ENCODE results near the gene DIPK1B.
"Not testable (repeated sequence)": the region's sequence is repeated elsewhere in the genome, so short reads cannot be mapped to it uniquely, and the experiment has no call there.

The DIPK1B gene

GRCh38 chr9:136755302-136756133 lies 43.1 kb downstream of the DIPK1B start:
- not testable (repeated sequence) for DNase-seq

DNA sequence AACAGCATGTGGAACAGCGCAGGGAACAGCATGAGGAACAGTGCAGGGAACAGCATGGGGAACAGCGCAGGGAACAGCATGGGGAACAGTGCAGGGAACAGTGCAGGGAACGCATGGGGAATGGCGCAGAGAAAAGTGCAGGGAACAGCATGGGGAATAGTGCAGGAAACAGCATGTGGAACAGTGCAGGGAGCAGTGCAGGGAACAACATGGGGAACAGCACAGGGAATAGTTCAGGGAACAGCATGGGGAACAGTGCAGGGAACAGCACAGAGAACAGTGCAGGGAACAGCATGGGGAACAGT lies 43.7 kb downstream of the DIPK1B start:
- no peak for DNase-seq

DNA sequence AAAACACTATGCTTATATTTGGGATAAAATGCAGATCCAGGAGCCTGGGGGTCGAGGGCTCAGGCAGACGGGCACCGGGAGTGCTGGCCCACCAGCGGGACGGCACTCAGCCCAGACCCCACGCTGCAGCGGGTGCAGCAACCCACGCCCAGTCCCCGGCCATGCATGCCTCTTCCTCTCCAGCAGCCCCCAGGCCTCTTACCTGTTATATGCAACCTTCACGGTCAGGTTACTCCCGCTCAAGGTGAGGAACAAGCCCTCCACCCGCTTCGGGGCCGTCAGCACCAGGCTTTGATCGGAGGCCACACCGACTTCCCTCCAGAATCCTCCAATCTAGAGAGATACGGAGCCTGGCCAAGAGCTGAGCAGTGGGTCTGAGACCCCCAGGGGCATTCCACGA lies 44.5 kb downstream of the DIPK1B start:
- DNase-seq = no peak

DNA sequence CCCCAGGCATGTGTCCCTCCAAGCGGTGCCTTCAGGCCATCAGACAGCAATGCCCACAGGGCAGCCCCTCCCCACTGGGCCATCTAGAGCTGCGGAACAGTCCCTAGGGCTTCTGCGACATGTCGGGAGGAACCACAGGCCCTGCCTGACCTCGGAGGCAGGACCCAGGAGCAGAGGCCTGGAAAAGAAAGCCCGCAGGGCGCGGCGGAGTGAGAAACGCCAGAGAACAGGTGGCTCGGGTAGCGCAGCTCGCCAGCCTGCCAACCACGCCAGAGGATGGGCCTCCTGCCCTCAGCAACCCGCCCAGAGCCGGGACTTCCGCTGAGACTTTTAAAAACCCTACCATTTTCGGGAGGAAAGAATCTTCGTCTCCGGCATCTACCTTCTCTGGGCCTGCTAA lies 45.0 kb downstream of the DIPK1B start:
- no peak for DNase-seq

DNA sequence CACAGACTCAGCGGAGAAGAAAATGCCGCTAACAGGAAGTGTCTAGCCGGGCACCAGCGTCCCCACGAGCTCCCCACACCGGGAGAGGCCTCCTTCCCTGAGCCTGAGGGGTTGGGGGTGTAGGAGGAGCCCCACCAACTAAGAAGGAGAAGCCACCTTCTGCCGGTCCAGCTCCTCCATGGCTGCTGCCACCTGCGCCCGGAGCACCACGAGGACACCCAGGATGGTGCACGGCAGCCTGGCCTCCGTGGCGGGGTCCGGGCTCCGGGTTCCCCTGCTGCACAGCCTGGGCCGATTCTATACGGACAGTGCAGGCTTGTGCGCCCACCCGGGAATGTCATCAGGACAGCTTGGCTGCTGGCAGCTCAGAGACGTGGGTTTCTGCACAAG lies 45.4 kb downstream of the DIPK1B start:
- no peak for DNase-seq

- peak; percentile 9 for DNase-seq
Observed at GRCh38 chr9:136759001-136759400, 46.6 kb downstream of the DIPK1B start.

GRCh38 chr9:136759436-136760325 lies 47.3 kb downstream of the DIPK1B start:
- peak; percentile 13 for DNase-seq

DNA sequence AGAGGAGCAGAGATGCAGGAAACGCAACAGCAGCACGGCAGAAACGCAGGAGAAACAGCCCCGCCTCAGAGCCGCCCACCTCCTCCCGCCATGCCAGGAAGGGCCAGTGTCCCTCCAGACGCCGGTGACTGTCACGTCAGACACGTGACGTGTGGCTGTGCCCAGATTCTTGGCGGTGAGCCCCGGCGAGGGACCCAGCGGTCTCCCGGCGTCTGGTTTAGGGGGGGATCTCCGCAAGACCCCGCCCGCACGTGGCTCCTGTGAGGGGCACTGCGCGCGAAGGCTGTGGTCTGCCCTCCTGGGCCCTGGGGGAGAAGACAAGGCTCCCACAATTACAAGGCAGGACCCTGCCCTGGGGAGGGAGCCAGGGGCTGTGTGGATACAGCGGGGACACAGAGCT lies 48.1 kb downstream of the DIPK1B start:
- no peak for DNase-seq

DNA sequence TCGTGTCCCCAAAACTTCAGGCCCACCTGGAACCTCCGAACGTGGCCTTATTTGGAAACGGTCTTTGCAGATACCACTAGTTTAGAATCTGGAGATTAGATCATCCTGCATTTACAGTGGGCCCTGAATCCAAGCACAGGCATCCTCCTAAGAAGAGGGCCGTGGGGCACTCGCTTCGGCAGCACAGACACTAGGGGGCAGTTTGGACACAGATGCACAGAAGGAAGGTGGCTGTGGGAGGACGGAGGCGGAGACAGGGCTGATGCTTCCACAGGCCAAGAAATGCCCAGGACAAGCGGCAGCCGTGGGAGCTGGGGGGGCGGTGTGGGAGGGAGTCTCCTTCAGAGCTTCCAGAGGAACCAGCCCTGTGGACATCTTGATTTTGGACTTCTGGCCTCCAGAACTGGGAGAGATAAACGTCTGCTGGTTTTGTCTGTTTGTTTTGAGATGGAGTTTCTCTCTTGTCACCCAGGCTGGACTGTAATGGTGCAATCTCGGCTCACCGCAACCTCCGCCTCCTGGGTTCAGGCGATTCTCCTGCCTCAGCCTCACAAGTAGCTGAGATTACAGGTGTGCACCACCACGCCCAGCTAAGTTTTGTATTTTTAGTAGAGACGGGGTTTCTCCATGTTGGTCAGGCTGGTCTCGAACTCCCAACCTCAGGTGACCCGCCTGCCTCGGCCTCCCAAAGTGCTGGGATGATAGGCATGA lies 48.6 kb downstream of the DIPK1B start:
- not testable (repeated sequence) for DNase-seq

DNA sequence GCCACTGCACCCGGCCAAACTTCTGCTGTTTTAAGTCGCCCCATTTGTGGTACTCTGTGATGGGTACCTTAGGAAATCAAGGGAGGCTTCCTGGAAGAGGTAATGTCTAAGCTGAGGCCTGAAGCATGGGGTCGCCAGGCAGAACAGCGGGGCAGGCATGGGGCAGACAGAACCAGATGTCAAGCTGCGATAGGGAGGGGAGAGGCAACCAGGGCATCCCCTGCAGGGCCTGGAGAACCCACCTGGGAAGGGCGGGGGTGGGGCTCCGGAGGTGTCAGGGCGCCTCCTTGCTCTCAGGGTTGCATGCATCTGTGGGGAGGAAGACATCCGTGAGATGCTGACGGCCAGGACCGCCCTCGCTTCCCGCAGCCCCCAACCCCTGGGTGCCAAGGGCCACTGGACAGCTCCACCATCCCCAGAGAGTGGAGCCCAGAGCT lies 49.2 kb downstream of the DIPK1B start:
- peak; percentile 18 for DNase-seq

- no peak for DNase-seq
Observed at GRCh38 chr9:136762221-136762691, 49.9 kb downstream of the DIPK1B start.

GRCh38 chr9:136762915-136763648 lies 50.7 kb downstream of the DIPK1B start:
- DNase-seq = peak; percentile 58

DNA sequence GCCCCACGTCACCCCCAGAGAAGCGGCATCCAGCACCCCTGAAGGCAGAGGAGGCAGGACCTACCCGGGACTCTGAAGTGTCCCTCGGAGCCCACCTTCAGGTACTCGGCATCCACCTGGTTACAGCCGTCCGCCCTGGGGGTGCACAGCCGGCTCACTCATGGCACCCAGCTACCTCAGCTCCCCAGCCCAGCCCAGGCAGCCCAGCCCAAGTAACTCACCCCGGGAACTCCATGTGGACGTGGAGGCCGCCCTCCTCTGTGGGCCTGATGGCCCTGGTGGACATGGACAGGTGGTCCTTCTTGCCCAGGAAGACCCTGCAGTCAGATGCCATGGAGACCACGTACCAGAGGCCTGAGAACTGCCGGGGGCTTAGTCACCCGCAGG lies 51.3 kb downstream of the DIPK1B start:
- no peak for DNase-seq

GRCh38 chr9:136764301-136764891 lies 52.0 kb downstream of the DIPK1B start, which contains the start of gene LCN15:
TSS of gene LCN15 (minus strand) at chr9:136764518. CDS start at chr9:136764488, 30 bp downstream.
- DNase-seq = no peak

DNA sequence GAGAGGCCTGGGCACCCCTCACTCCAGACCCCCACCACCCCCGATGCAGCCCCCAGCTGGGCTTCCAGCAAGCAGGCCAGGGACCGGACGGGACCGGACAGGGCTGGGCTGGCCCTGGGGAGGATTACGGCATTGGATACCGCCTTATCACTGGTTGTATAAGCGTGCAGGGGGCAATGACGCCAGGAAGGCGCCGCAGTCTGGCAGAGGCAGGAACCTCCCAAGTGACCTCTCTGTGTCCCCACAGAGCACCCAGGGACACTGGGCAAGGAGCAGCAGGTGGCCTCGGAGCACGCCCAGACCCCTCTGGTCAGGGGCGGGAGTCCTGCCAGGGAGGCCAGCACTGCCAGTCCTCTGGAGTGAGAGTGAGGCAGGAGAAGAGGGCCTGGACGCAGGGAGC lies 52.7 kb downstream of the DIPK1B start:
- no peak for DNase-seq

DNA sequence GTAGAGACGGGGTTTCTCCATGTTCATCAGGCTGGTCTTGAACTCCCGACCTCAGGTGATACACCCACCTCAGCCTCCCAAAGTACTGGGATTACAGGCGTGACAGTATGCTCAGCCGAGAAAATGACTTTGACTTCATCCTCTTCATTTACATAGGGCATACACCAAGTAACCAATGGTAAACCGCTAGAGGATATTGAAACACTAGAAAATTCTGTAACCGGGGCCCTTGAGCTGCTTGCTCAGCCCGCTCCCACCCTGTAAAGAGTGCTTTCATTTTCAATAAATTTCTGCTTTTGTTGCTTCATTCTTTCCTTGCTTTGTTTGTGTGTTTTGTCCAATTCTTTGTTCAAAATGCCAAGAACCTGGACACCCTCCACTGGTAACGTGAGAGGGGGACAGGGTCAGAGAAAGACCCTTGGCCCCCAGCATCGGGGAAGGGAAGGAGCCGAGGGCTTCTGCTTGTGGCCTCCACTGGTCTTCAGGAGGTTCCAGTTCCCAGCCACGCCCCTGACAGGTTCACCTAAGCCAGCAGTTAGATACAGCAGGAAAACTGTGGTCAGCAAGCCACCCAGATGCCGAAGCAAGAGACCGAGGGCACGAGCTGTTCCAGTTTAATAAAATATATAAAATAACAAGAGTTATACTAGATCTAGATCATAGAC lies 53.5 kb downstream of the DIPK1B start:
- DNase-seq = not testable (repeated sequence)

DNA sequence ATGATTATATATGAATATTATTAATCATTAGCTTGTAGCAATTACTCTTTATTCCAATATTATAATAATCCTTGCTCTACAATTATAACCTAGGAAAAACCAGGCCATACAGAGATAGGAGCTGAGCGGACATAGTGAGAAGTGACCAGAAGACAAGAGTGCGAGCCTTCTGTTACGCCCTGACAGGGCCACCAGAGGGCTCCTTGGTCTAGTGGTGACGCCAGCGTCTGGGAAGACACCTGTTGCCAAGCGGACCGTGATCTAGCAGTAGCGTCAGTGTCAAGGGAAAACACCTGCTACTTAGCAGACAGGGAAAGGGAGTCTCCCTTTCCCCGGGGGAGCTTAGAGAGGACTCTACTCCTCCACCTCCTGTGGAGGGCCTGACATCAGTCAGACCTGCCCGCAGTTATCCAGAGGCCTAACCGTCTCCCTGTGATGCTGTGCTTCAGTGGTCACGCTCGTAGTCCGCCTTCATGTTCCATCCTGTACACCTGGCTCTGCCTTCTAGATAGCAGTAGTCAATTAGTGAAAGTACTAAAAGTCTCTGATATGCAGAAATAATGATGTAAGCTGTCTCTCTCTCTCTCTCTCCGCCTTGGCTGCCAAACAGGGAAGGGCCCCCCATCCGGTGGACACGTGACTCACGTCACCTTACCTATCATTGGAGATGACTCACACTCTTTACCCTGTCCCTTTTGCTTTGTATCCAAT lies 54.2 kb downstream of the DIPK1B start:
- peak; percentile 65 for DNase-seq

GRCh38 chr9:136769710-136770191 lies 57.4 kb downstream of the DIPK1B start:
- DNase-seq = no peak

- no peak for DNase-seq
Observed at GRCh38 chr9:136771907-136772415, 59.6 kb downstream of the DIPK1B start.

GRCh38 chr9:136773386-136774044 lies 61.1 kb downstream of the DIPK1B start:
- no peak for DNase-seq

Measured in femur (tissue), 1 donor.